ENCODE data around the gene SLC35F3. TPM values are rescaled to one million over a fixed set of nuclear protein-coding genes. Genes with fewer than 3 reads are reported as not detected.

The SLC35F3 gene
- total RNA-seq, 1 experiment from 2014 or later: 0.94 TPM

DNA sequence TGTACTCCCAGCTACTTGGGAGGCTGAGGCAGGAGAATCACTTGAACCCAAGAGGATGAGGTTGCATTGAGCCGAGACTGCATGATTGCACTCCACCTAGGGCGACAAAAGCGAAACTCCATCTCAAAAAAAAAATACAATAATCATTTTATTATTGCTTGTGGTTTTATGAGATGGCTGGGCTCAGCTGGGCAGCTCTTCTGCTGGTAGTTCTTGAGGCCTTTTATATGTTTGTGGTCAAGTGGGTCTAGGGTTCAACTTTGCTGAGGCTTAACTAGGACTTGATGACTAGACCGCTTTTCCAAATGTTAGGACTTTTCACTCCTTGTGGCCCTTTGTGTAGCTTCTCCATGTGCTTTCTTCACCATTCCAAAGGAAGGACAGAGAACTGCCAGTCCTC, 53.2 kb downstream of the SLC35F3 start:
- ChIA-PET CTCF (no interaction called here), POLR2A (no interaction called here)
- Mint-ChIP-seq H3K27ac (no peak overlapping the region), H3K36me3 (peaks cover 4% of the 10 kb centered on the region; the same call in 1 of the 2 replicates), H3K4me3 (no peak overlapping the region), H3K4me1 (peaks cover 13% of the 10 kb centered on the region), H3K9me3 (peaks cover 9% of the 10 kb centered on the region), H3K27me3 (ENCODE audit: low read depth) (peaks cover 15% of the 10 kb centered on the region)
- no peak for DNase-seq (ENCODE audit: low spot score)
- TF ChIP-seq ZNF425 (CRISPR knock-in tag; conservative IDR thresholded peaks at IDR 0.05): no peak
- TF ChIP-seq, protein P1, sequence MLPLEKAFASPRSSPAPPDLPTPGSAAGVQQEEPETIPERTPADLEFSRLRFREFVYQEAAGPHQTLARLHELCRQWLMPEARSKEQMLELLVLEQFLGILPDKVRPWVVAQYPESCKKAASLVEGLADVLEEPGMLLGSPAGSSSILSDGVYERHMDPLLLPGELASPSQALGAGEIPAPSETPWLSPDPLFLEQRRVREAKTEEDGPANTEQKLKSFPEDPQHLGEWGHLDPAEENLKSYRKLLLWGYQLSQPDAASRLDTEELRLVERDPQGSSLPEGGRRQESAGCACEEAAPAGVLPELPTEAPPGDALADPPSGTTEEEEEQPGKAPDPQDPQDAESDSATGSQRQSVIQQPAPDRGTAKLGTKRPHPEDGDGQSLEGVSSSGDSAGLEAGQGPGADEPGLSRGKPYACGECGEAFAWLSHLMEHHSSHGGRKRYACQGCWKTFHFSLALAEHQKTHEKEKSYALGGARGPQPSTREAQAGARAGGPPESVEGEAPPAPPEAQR (CRISPR knock-in tag; IDR thresholded peaks at IDR 0.05): no peak
- TF ChIP-seq, protein P2, sequence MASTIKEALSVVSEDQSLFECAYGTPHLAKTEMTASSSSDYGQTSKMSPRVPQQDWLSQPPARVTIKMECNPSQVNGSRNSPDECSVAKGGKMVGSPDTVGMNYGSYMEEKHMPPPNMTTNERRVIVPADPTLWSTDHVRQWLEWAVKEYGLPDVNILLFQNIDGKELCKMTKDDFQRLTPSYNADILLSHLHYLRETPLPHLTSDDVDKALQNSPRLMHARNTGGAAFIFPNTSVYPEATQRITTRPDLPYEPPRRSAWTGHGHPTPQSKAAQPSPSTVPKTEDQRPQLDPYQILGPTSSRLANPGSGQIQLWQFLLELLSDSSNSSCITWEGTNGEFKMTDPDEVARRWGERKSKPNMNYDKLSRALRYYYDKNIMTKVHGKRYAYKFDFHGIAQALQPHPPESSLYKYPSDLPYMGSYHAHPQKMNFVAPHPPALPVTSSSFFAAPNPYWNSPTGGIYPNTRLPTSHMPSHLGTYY (CRISPR knock-in tag; IDR thresholded peaks at IDR 0.05): no peak
- TF ChIP-seq, protein P3, sequence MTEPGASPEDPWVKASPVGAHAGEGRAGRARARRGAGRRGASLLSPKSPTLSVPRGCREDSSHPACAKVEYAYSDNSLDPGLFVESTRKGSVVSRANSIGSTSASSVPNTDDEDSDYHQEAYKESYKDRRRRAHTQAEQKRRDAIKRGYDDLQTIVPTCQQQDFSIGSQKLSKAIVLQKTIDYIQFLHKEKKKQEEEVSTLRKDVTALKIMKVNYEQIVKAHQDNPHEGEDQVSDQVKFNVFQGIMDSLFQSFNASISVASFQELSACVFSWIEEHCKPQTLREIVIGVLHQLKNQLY (CRISPR knock-in tag; IDR thresholded peaks at IDR 0.05): no peak
- TF ChIP-seq OVOL2 (CRISPR knock-in tag; IDR thresholded peaks at IDR 0.05; ENCODE audit: borderline replicate concordance): no peak
- TF ChIP-seq, protein P4, sequence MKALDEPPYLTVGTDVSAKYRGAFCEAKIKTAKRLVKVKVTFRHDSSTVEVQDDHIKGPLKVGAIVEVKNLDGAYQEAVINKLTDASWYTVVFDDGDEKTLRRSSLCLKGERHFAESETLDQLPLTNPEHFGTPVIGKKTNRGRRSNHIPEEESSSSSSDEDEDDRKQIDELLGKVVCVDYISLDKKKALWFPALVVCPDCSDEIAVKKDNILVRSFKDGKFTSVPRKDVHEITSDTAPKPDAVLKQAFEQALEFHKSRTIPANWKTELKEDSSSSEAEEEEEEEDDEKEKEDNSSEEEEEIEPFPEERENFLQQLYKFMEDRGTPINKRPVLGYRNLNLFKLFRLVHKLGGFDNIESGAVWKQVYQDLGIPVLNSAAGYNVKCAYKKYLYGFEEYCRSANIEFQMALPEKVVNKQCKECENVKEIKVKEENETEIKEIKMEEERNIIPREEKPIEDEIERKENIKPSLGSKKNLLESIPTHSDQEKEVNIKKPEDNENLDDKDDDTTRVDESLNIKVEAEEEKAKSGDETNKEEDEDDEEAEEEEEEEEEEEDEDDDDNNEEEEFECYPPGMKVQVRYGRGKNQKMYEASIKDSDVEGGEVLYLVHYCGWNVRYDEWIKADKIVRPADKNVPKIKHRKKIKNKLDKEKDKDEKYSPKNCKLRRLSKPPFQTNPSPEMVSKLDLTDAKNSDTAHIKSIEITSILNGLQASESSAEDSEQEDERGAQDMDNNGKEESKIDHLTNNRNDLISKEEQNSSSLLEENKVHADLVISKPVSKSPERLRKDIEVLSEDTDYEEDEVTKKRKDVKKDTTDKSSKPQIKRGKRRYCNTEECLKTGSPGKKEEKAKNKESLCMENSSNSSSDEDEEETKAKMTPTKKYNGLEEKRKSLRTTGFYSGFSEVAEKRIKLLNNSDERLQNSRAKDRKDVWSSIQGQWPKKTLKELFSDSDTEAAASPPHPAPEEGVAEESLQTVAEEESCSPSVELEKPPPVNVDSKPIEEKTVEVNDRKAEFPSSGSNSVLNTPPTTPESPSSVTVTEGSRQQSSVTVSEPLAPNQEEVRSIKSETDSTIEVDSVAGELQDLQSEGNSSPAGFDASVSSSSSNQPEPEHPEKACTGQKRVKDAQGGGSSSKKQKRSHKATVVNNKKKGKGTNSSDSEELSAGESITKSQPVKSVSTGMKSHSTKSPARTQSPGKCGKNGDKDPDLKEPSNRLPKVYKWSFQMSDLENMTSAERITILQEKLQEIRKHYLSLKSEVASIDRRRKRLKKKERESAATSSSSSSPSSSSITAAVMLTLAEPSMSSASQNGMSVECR (CRISPR knock-in tag; IDR thresholded peaks at IDR 0.05; ENCODE audit: borderline replicate concordance): no peak
- TF ChIP-seq CREB1 (CRISPR knock-in tag; IDR thresholded peaks at IDR 0.05): no peak
- TF ChIP-seq ZNF138 (CRISPR knock-in tag; conservative IDR thresholded peaks at IDR 0.05): no peak
- no peak for TF ChIP-seq ZNF416 (CRISPR knock-in tag; IDR thresholded peaks at IDR 0.05)
- TF ChIP-seq ZNF317 (CRISPR knock-in tag; IDR thresholded peaks at IDR 0.05; ENCODE audit: borderline replicate concordance, low read depth): no peak
- no peak for ATAC-seq

GRCh38 chr1:233959102-233959501, 54.6 kb downstream of the SLC35F3 start:
- H3K9me3 Mint-ChIP-seq: peaks cover 13% of the 10 kb centered on the region
- DNase-seq (ENCODE audit: low spot score) (no peak), ATAC-seq (no peak)
- CTCF ChIA-PET: no interaction called here
- H3K4me3 Mint-ChIP-seq: no peak overlapping the region
- H3K4me1 Mint-ChIP-seq: peaks cover 13% of the 10 kb centered on the region
- no peak overlapping the region for H3K27ac Mint-ChIP-seq
- peaks cover 5% of the 10 kb centered on the region for H3K27me3 Mint-ChIP-seq (ENCODE audit: low read depth)
- POLR2A ChIA-PET: no interaction called here
- peaks cover 4% of the 10 kb centered on the region; the same call in 1 of the 2 replicates for H3K36me3 Mint-ChIP-seq
- TF ChIP-seq USF1 (CRISPR knock-in tag; IDR thresholded peaks at IDR 0.05) (no peak), CREB1 (CRISPR knock-in tag; IDR thresholded peaks at IDR 0.05) (no peak), TCF7 (CRISPR knock-in tag; IDR thresholded peaks at IDR 0.05; ENCODE audit: low read depth) (no peak), EMX1 (CRISPR knock-in tag; IDR thresholded peaks at IDR 0.05) (no peak), SMAD3 (CRISPR knock-in tag; IDR thresholded peaks at IDR 0.05; ENCODE audit: borderline replicate concordance) (no peak), TEAD4 (CRISPR knock-in tag; IDR thresholded peaks at IDR 0.05) (no peak), ELF4 (CRISPR knock-in tag; IDR thresholded peaks at IDR 0.05; ENCODE audit: low read depth) (no peak)
- TF ChIP-seq, protein P3 (CRISPR knock-in tag; IDR thresholded peaks at IDR 0.05): no peak
- TF ChIP-seq, protein P5, sequence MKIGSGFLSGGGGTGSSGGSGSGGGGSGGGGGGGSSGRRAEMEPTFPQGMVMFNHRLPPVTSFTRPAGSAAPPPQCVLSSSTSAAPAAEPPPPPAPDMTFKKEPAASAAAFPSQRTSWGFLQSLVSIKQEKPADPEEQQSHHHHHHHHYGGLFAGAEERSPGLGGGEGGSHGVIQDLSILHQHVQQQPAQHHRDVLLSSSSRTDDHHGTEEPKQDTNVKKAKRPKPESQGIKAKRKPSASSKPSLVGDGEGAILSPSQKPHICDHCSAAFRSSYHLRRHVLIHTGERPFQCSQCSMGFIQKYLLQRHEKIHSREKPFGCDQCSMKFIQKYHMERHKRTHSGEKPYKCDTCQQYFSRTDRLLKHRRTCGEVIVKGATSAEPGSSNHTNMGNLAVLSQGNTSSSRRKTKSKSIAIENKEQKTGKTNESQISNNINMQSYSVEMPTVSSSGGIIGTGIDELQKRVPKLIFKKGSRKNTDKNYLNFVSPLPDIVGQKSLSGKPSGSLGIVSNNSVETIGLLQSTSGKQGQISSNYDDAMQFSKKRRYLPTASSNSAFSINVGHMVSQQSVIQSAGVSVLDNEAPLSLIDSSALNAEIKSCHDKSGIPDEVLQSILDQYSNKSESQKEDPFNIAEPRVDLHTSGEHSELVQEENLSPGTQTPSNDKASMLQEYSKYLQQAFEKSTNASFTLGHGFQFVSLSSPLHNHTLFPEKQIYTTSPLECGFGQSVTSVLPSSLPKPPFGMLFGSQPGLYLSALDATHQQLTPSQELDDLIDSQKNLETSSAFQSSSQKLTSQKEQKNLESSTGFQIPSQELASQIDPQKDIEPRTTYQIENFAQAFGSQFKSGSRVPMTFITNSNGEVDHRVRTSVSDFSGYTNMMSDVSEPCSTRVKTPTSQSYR (CRISPR knock-in tag; IDR thresholded peaks at IDR 0.05): no peak
